ENCODE measurements around the gene PPM1E. TPM values are rescaled to one million over a fixed set of nuclear protein-coding genes. Genes with fewer than 3 reads are reported as not detected.

The PPM1E gene
- polyA plus RNA-seq, 1 donor from 2014 or later, result 39.5 TPM

- Histone ChIP-seq H3K4me3 (ENCODE audit: low read length) (no peak overlapping the region), H3K27ac (ENCODE audit: low read length) (no peak overlapping the region), H3K36me3 (ENCODE audit: insufficient read depth, low read length) (no peaks in the 10 kb centered on the region), H3K79me2 (replicated peaks; ENCODE audit: insufficient read depth, low read length) (no peaks in the 10 kb centered on the region), H3K4me2 (ENCODE audit: low read length) (no peak overlapping the region), H3K27me3 (ENCODE audit: insufficient read depth, low read depth, low read length) (no peaks in the 10 kb centered on the region), H2AFZ (ENCODE audit: low read depth, low read length) (no peak overlapping the region), H3K9ac (ENCODE audit: low read length) (no peak overlapping the region), H3F3A (ENCODE audit: insufficient read depth, low read length, poor library complexity, severe bottlenecking) (no peaks in the 10 kb centered on the region), H3K9me3 (ENCODE audit: low read length) (no peaks in the 10 kb centered on the region), H4K20me1 (ENCODE audit: insufficient read depth) (no peaks in the 10 kb centered on the region), H3K9me2 (ENCODE audit: insufficient read depth, low read length) (no peaks in the 10 kb centered on the region)
- TF ChIP-seq MXI1 (conservative IDR thresholded peaks at IDR 0.05; ENCODE audit: poor library complexity, severe bottlenecking) (no peak), SMC3 (conservative IDR thresholded peaks at IDR 0.05; ENCODE audit: poor library complexity) (no peak), EP300 (conservative IDR thresholded peaks at IDR 0.05; ENCODE audit: poor library complexity, severe bottlenecking) (no peak), TAF1 (IDR thresholded peaks at IDR 0.05; ENCODE audit: low read depth) (no peak)
- TF ChIP-seq, protein P1, sequence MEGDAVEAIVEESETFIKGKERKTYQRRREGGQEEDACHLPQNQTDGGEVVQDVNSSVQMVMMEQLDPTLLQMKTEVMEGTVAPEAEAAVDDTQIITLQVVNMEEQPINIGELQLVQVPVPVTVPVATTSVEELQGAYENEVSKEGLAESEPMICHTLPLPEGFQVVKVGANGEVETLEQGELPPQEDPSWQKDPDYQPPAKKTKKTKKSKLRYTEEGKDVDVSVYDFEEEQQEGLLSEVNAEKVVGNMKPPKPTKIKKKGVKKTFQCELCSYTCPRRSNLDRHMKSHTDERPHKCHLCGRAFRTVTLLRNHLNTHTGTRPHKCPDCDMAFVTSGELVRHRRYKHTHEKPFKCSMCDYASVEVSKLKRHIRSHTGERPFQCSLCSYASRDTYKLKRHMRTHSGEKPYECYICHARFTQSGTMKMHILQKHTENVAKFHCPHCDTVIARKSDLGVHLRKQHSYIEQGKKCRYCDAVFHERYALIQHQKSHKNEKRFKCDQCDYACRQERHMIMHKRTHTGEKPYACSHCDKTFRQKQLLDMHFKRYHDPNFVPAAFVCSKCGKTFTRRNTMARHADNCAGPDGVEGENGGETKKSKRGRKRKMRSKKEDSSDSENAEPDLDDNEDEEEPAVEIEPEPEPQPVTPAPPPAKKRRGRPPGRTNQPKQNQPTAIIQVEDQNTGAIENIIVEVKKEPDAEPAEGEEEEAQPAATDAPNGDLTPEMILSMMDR (IDR thresholded peaks at IDR 0.05; ENCODE audit: poor library complexity, severe bottlenecking), result no peak
Measured at GRCh38 chr17:58985971-58986370, 230.3 kb downstream of the PPM1E start.

- Histone ChIP-seq H3K27me3 (ENCODE audit: insufficient read depth, low read depth, low read length) (no peaks in the 10 kb centered on the region), H3K9me2 (ENCODE audit: insufficient read depth, low read length) (no peaks in the 10 kb centered on the region), H3K79me2 (replicated peaks; ENCODE audit: insufficient read depth, low read length) (no peaks in the 10 kb centered on the region), H2AFZ (ENCODE audit: low read depth, low read length) (no peak overlapping the region), H3K9ac (ENCODE audit: low read length) (no peak overlapping the region), H3K36me3 (ENCODE audit: insufficient read depth, low read length) (no peaks in the 10 kb centered on the region), H3K4me2 (ENCODE audit: low read length) (no peak overlapping the region), H4K20me1 (ENCODE audit: insufficient read depth) (no peaks in the 10 kb centered on the region), H3F3A (ENCODE audit: insufficient read depth, low read length, poor library complexity, severe bottlenecking) (no peaks in the 10 kb centered on the region), H3K9me3 (ENCODE audit: low read length) (no peaks in the 10 kb centered on the region), H3K4me3 (ENCODE audit: low read length) (no peak overlapping the region), H3K27ac (ENCODE audit: low read length) (no peak overlapping the region)
- TF ChIP-seq EZH2 (IDR thresholded peaks at IDR 0.05; ENCODE audit: borderline replicate concordance, insufficient read depth, low read length, poor library complexity, severe bottlenecking) (no peak), TAF1 (IDR thresholded peaks at IDR 0.05; ENCODE audit: low read depth) (no peak), POLR2AphosphoS5 (IDR thresholded peaks at IDR 0.05) (no peak), EP300 (conservative IDR thresholded peaks at IDR 0.05; ENCODE audit: poor library complexity, severe bottlenecking) (no peak), MXI1 (conservative IDR thresholded peaks at IDR 0.05; ENCODE audit: poor library complexity, severe bottlenecking) (no peak)
- TF ChIP-seq, protein P2, sequence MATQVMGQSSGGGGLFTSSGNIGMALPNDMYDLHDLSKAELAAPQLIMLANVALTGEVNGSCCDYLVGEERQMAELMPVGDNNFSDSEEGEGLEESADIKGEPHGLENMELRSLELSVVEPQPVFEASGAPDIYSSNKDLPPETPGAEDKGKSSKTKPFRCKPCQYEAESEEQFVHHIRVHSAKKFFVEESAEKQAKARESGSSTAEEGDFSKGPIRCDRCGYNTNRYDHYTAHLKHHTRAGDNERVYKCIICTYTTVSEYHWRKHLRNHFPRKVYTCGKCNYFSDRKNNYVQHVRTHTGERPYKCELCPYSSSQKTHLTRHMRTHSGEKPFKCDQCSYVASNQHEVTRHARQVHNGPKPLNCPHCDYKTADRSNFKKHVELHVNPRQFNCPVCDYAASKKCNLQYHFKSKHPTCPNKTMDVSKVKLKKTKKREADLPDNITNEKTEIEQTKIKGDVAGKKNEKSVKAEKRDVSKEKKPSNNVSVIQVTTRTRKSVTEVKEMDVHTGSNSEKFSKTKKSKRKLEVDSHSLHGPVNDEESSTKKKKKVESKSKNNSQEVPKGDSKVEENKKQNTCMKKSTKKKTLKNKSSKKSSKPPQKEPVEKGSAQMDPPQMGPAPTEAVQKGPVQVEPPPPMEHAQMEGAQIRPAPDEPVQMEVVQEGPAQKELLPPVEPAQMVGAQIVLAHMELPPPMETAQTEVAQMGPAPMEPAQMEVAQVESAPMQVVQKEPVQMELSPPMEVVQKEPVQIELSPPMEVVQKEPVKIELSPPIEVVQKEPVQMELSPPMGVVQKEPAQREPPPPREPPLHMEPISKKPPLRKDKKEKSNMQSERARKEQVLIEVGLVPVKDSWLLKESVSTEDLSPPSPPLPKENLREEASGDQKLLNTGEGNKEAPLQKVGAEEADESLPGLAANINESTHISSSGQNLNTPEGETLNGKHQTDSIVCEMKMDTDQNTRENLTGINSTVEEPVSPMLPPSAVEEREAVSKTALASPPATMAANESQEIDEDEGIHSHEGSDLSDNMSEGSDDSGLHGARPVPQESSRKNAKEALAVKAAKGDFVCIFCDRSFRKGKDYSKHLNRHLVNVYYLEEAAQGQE (IDR thresholded peaks at IDR 0.05; ENCODE audit: borderline replicate concordance), result no peak
Measured at GRCh38 chr17:58989629-58990028, 234.0 kb downstream of the PPM1E start.
